Measurements from ENCODE around the gene REV3L.

DNA sequence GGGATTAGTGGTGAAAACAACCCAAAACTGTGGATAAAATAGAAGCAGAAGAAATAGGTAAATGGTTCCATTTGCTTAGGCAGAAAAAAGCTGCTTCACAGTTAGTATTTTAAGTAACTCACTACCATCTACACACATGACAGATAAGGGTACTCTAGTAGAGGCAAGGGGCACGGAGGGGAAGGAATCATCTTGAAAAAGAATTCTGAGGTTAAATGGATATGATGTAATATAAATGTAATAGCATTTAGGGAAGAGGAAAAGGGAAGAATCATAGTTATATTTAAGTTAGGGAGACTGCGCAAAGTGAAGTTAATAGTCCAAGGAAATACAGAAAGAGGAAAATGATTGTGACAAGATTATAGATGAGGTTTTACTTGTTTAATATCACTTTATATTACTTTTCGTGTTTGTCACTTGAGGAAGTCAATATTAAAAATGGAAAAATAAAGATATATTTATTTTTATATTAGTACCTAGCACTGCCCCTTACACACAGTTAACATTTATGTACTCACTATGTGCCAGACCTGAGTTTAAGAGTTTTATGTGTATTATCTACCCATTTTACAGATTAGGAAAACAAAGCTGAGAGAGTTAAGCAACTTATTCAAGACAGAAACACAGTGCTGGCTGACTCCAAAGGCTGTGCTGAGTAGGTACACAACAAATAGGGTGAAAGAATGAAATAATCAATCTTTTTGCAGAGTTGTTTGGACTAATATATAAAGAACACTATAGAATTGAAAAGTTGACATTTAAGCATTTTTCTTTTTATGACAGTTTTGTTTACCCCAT, 128.1 kb downstream of the REV3L start:
- TF ChIP-seq, protein P1, sequence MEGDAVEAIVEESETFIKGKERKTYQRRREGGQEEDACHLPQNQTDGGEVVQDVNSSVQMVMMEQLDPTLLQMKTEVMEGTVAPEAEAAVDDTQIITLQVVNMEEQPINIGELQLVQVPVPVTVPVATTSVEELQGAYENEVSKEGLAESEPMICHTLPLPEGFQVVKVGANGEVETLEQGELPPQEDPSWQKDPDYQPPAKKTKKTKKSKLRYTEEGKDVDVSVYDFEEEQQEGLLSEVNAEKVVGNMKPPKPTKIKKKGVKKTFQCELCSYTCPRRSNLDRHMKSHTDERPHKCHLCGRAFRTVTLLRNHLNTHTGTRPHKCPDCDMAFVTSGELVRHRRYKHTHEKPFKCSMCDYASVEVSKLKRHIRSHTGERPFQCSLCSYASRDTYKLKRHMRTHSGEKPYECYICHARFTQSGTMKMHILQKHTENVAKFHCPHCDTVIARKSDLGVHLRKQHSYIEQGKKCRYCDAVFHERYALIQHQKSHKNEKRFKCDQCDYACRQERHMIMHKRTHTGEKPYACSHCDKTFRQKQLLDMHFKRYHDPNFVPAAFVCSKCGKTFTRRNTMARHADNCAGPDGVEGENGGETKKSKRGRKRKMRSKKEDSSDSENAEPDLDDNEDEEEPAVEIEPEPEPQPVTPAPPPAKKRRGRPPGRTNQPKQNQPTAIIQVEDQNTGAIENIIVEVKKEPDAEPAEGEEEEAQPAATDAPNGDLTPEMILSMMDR (IDR thresholded peaks at IDR 0.05; ENCODE audit: extremely low read depth in 1 of 2, insufficient read depth in 1 of 2, low read depth in 1 of 2, low read length in 2 of 2), result no peak
- TF ChIP-seq GATA2 (IDR thresholded peaks at IDR 0.05; ENCODE audit: insufficient read depth, insufficient read length, low read depth, low read length) (no peak), POLR2A (IDR thresholded peaks at IDR 0.05; ENCODE audit: low read depth, low read length) (no peak), MYC (IDR thresholded peaks at IDR 0.05; ENCODE audit: low read depth, low read length) (no peak), EZH2 (IDR thresholded peaks at IDR 0.05; ENCODE audit: borderline replicate concordance, low read depth, low read length, severe bottlenecking) (no peak), POLR2AphosphoS5 (IDR thresholded peaks at IDR 0.05; ENCODE audit: insufficient read depth, low read depth, low read length) (no peak), FOS (IDR thresholded peaks at IDR 0.05; ENCODE audit: borderline replicate concordance, insufficient read depth, low read length) (no peak)
- TF ChIP-seq, protein P2, sequence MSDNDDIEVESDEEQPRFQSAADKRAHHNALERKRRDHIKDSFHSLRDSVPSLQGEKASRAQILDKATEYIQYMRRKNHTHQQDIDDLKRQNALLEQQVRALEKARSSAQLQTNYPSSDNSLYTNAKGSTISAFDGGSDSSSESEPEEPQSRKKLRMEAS (IDR thresholded peaks at IDR 0.05; ENCODE audit: insufficient read depth, insufficient read length), result no peak

Measured in endothelial cell of umbilical vein (primary cell).